Endothelial cell of umbilical vein (primary cell): ENCODE results near the gene PHACTR2. TPM values are rescaled to one million over a fixed set of nuclear protein-coding genes. Genes with fewer than 3 reads are reported as not detected.

Experiments
- BruUV-seq: library from RNA; stranded (reverse); fragments of 400-500 nt; replicated peaks from 2 replicates; lab custom pipeline; 2021; lab: Mats Ljungman, UMichigan
- CTCF ChIA-PET: fragments of 300-600, 350-600 bp; sonication (Branson Sonifier 250); formaldehyde crosslinking; loops from one replicate; lab custom pipeline; 2021; ENCODE audit warnings: antibody characterized with exemption, inconsistent platforms; lab: Charles Lee
- POLR2A ChIA-PET: fragments of 300-600, 350-600 bp; sonication (Branson Sonifier 250); formaldehyde crosslinking; loops from one replicate; lab custom pipeline; 2021; ENCODE audit warnings: antibody characterized with exemption, inconsistent platforms; lab: Charles Lee
- DNase-seq: peaks from one replicate; pipeline ENCODE4 v3.0.0-alpha.2; 2011; ENCODE audit warnings: low read depth, low spot score
- FAIRE-seq: peaks from 2 replicates; lab custom pipeline; 2011; peaks lifted over from hg19 to GRCh38; lab: Jason Lieb, UNC
- H2AFZ ChIP-seq: 2 replicates; pipeline ENCODE4 v1.6.0; 2012; ENCODE audit warnings: low read depth, low read length, control low read depth, inconsistent platforms
- H3K27ac ChIP-seq: 2 replicates; pipeline ENCODE4 v1.5.1; 2011; ENCODE audit warnings: low read depth, mild to moderate bottlenecking, control low read depth, low read length, moderate library complexity; ENCODE audit not compliant: insufficient read depth
- H3K27me3 ChIP-seq, 2 experiments: 2 replicates each; pipeline versions ENCODE4 v1.6.0 to v1.6.1; 2011; ENCODE audit warnings: low read length in 2 of 2, mixed read lengths in 1 of 2; ENCODE audit not compliant: control insufficient read depth in 2 of 2, insufficient read depth in 2 of 2
- H3K36me3 ChIP-seq, 2 experiments: 2 replicates in 1 of 2; 3 replicates in 1 of 2; pipeline ENCODE4 v1.5.1; 2011; ENCODE audit warnings: low read length in 2 of 2, mild to moderate bottlenecking in 1 of 2, moderate library complexity in 1 of 2; ENCODE audit not compliant: control insufficient read depth in 2 of 2, insufficient read depth in 2 of 2; ENCODE audit errors: extremely low read depth in 1 of 2
- H3K4me1 ChIP-seq: 3 replicates; pipeline ENCODE4 v1.5.1; 2011; ENCODE audit warnings: mild to moderate bottlenecking, low read length; ENCODE audit not compliant: control insufficient read depth, insufficient read depth; ENCODE audit errors: extremely low read depth
- H3K4me2 ChIP-seq: 2 replicates; pipeline ENCODE4 v1.6.1; 2011; ENCODE audit warnings: low read length, control low read depth, mixed read lengths; ENCODE audit not compliant: insufficient read depth
- H3K4me3 ChIP-seq, 3 experiments: fragments of 200-600 bp in 1 of 3; sonication (generic), shearing (Covaris generic) in 1 of 3; replicated peaks in 1 of 3; 2 replicates each; pipeline ENCODE4 v1.5.1; 2011 to 2016; ENCODE audit warnings: control low read depth in 3 of 3, low read length in 3 of 3, mild to moderate bottlenecking in 2 of 3, inconsistent platforms in 1 of 3, low read depth in 1 of 3, moderate library complexity in 1 of 3; ENCODE audit not compliant: insufficient read depth in 1 of 3
- H3K79me2 ChIP-seq: 2 replicates; pipeline ENCODE4 v1.6.0; 2012; ENCODE audit warnings: low read length, inconsistent platforms; ENCODE audit not compliant: control insufficient read depth, insufficient read depth
- H3K9ac ChIP-seq: replicated peaks from 2 replicates; pipeline ENCODE3; 2011; ENCODE audit warnings: low read length, control low read depth; ENCODE audit not compliant: insufficient read depth; ENCODE audit errors: extremely low read depth
- H3K9me1 ChIP-seq: replicated peaks from 3 replicates; pipeline ENCODE4 v1.6.0; 2011; ENCODE audit warnings: mild to moderate bottlenecking, low read length; ENCODE audit not compliant: control insufficient read depth, insufficient read depth; ENCODE audit errors: extremely low read depth
- H3K9me3 ChIP-seq: replicated peaks from 2 replicates; pipeline ENCODE4 v1.5.1; 2012; ENCODE audit warnings: low read length, inconsistent platforms; ENCODE audit not compliant: control insufficient read depth, insufficient read depth
- H4K20me1 ChIP-seq: replicated peaks from 2 replicates; pipeline ENCODE3; 2011; ENCODE audit warnings: mild to moderate bottlenecking, low read length; ENCODE audit not compliant: control insufficient read depth, insufficient read depth; ENCODE audit errors: extremely low read depth
- CTCF ChIP-seq, 2 donors: IDR thresholded peaks; 1 replicate in 1 of 2; 2 replicates in 1 of 2; pipeline ENCODE4 v1.5.1; 2011; ENCODE audit warnings: low read length in 2 of 2, mild to moderate bottlenecking in 2 of 2, moderate library complexity in 2 of 2, control low read depth in 1 of 2, inconsistent platforms in 1 of 2, low read depth in 1 of 2; ENCODE audit not compliant: insufficient read depth in 1 of 2; ENCODE audit errors: extremely low read depth in 1 of 2
- EZH2 ChIP-seq: IDR thresholded peaks from 2 replicates; pipeline ENCODE4 v1.6.1; 2012; ENCODE audit warnings: borderline replicate concordance, low read depth, mild to moderate bottlenecking, moderate library complexity, low read length, inconsistent platforms; ENCODE audit not compliant: severe bottlenecking
- FOS ChIP-seq: IDR thresholded peaks from 2 replicates; pipeline ENCODE4 v1.6.1; 2011; ENCODE audit warnings: mild to moderate bottlenecking, low read length, moderate library complexity, borderline replicate concordance; ENCODE audit not compliant: insufficient read depth
- GATA2 ChIP-seq: IDR thresholded peaks from 2 replicates; pipeline ENCODE4 v1.7.0; 2011; ENCODE audit warnings: low read depth, mild to moderate bottlenecking, moderate library complexity, mixed read lengths, low read length; ENCODE audit not compliant: insufficient read length, insufficient read depth
- JUN ChIP-seq: IDR thresholded peaks from 2 replicates; pipeline ENCODE4 v1.6.1; 2011; ENCODE audit warnings: borderline replicate concordance, low read depth; ENCODE audit not compliant: insufficient read length, insufficient read depth
- MAX ChIP-seq: IDR thresholded peaks from 2 replicates; pipeline ENCODE4 v1.6.1; 2011; ENCODE audit not compliant: insufficient read depth, insufficient read length
- POLR2A ChIP-seq: IDR thresholded peaks from 2 replicates; pipeline ENCODE4 v1.6.1; 2012; ENCODE audit warnings: low read depth, mild to moderate bottlenecking, control low read depth, low read length
- POLR2AphosphoS5 ChIP-seq: IDR thresholded peaks from 2 replicates; pipeline ENCODE4 v1.6.1; 2012; ENCODE audit warnings: low read depth, mild to moderate bottlenecking, control low read depth, low read length, moderate library complexity; ENCODE audit not compliant: insufficient read depth
- dilution Hi-C: fragments of 300-500 bp; cut with MboI; formaldehyde crosslinking; loops from one replicate; pipeline ENCODE4 v1.15.0; 2019; ENCODE audit warnings: low sequenced_read_pairs; ENCODE audit not compliant: extremely low pct_ligation_motif_present
- intact Hi-C: fragments of 100-400 bp; cut with micrococcal nuclease; formaldehyde crosslinking; loops from one replicate; pipeline ENCODE4 v1.10.0; 2022
- polyA plus RNA-seq, 4 experiments: library from polyadenylated mRNA; depleted of rRNA in 3 of 4; stranded (reverse) in 3 of 4; unstranded in 1 of 4; fragments of >200 nt; gene quantifications; 2 replicates each; pipeline versions ENCODE4 v1.2.1 to v1.2.3, GENCODE V29; 2011 to 2012; ENCODE audit warnings: missing spikeins in 1 of 4
- total RNA-seq: library from RNA; stranded (reverse); gene quantifications from 2 replicates; pipeline ENCODE4 v1.2.3, GENCODE V29; 2021

Gene PHACTR2
- total and polyA plus RNA-seq, 2 donors (not counting 3 experiments of a cell fraction or from before 2014, with no cell fraction given): 16.3 to 178 TPM

- Histone ChIP-seq H3K79me2 (no peaks in the 10 kb centered on the region), H2AFZ (no peak overlapping the region), H3K9me1 (no peaks in the 10 kb centered on the region), H3K27me3 (no peaks in the 10 kb centered on the region), H3K36me3 (no peaks in the 10 kb centered on the region), H3K9me3 (no peaks in the 10 kb centered on the region), H3K4me1 (peaks cover 54% of the 10 kb centered on the region), H4K20me1 (no peaks in the 10 kb centered on the region), H3K4me3 (no peak overlapping the region), H3K4me2 (peak overlapping the region; percentile 45), H3K27ac (peak overlapping the region; percentile 93), H3K9ac (peak overlapping the region; percentile 16)
- BruUV-seq: no TSS peak
- FAIRE-seq (no peak), DNase-seq (peak; percentile 89)
- ChIA-PET POLR2A (interaction anchor here (0.6 to 3.1 kb wide), 4 partner anchors 22 to 324 kb away, joined by 3 to 11 read pairs (median 4); partner anchors contain the start of gene LTV1), CTCF (interaction anchor here (0.8 to 4.6 kb wide), 4 partner anchors 19 to 246 kb away, joined by 3 to 34 read pairs (median 3); no protein-coding TSS in a partner anchor)
- TF ChIP-seq JUN (peak; percentile 63), FOS (no peak), GATA2 (peak; percentile 87), MAX (peak; percentile 83)
- intact Hi-C loops (no loop called here), dilution Hi-C loops (no loop called here)
These were observed 143.6 kb downstream of the PHACTR2 start for GRCh38 chr6:143821359-143821758.

- intact Hi-C loops: loop anchor here (1.0 to 2.0 kb wide), 13 partner anchors 17 to 244 kb away; partner anchors contain the start of gene LTV1
- no TSS peak for BruUV-seq
- dilution Hi-C loops: no loop called here
- Histone ChIP-seq H3K4me2 (peak overlapping the region; percentile 78), H3K9ac (peak overlapping the region; percentile 70), H3K4me3 (no peak overlapping the region), H3K27me3 (no peaks in the 10 kb centered on the region), H3K9me3 (no peaks in the 10 kb centered on the region), H3K79me2 (no peaks in the 10 kb centered on the region), H4K20me1 (no peaks in the 10 kb centered on the region), H3K9me1 (no peaks in the 10 kb centered on the region), H3K27ac (peak overlapping the region; percentile 93), H3K36me3 (no peaks in the 10 kb centered on the region), H3K4me1 (peaks cover 54% of the 10 kb centered on the region), H2AFZ (no peak overlapping the region)
- FAIRE-seq (peak; percentile 78), DNase-seq (peak; percentile 93)
- ChIA-PET POLR2A (interaction anchor here (0.8 to 3.1 kb wide), 3 partner anchors 20 to 145 kb away, joined by 3 to 11 read pairs (median 3); partner anchors contain the start of genes LTV1 and PHACTR2), CTCF (interaction anchor here (1.2 to 4.6 kb wide), 6 partner anchors 16 to 247 kb away, joined by 3 to 34 read pairs (median 6); partner anchors contain the start of gene LTV1)
- TF ChIP-seq POLR2AphosphoS5 (peak; percentile 91), JUN (peak; percentile 73), GATA2 (peak; percentile 96), EZH2 (no peak), CTCF (IDR thresholded peaks at IDR 0.05; ENCODE audit: extremely low read depth in 1 of 2, insufficient read depth in 1 of 2, low read depth in 1 of 2, low read length in 2 of 2) (no peak), POLR2A (peak; percentile 57), FOS (peak; percentile 84)
These were observed 144.8 kb downstream of the PHACTR2 start for GRCh38 chr6:143822584-143823024.
